Keratinocyte (primary cell): ENCODE results near the gene RANBP17. TPM values are rescaled to one million over a fixed set of nuclear protein-coding genes. Genes with fewer than 3 reads are reported as not detected.

Experiments used
- DNase-seq: peaks from one replicate; pipeline ENCODE4 v3.0.0-alpha.2; 2011; ENCODE audit warnings: low read depth, missing footprints, low spot score
- FAIRE-seq: peaks from 2 replicates; lab custom pipeline; 2011; peaks lifted over from hg19 to GRCh38; lab: Jason Lieb, UNC
- H2AFZ ChIP-seq: 2 replicates; pipeline ENCODE4 v1.6.0; 2012; ENCODE audit warnings: low read length, control low read depth, inconsistent platforms; ENCODE audit not compliant: control insufficient read depth
- H3K27ac ChIP-seq: 2 replicates; pipeline ENCODE4 v1.5.1; 2011; ENCODE audit warnings: low read length; ENCODE audit not compliant: control insufficient read depth, insufficient read depth
- H3K27me3 ChIP-seq: 3 replicates; pipeline ENCODE4 v1.6.0; 2011; ENCODE audit warnings: low read length; ENCODE audit not compliant: control insufficient read depth, insufficient read depth; ENCODE audit errors: extremely low read depth
- H3K36me3 ChIP-seq, 2 experiments: 2 replicates in 1 of 2; 3 replicates in 1 of 2; pipeline ENCODE4 v1.5.1; 2011; ENCODE audit warnings: low read length in 2 of 2, mild to moderate bottlenecking in 1 of 2; ENCODE audit not compliant: control insufficient read depth in 2 of 2, insufficient read depth in 2 of 2; ENCODE audit errors: extremely low read depth in 1 of 2
- H3K4me1 ChIP-seq: 3 replicates; pipeline ENCODE4 v1.5.1; 2011; ENCODE audit warnings: low read length; ENCODE audit not compliant: control insufficient read depth, insufficient read depth; ENCODE audit errors: extremely low read depth
- H3K4me2 ChIP-seq: 3 replicates; pipeline ENCODE4 v1.6.0; 2011; ENCODE audit warnings: low read depth, low read length; ENCODE audit not compliant: control insufficient read depth, insufficient read depth; ENCODE audit errors: extremely low read depth
- H3K4me3 ChIP-seq, 3 experiments: fragments of 200-600 bp in 1 of 3; sonication (generic) in 1 of 3; 2 replicates in 2 of 3; 3 replicates in 1 of 3; pipeline ENCODE4 v1.5.1; 2011 to 2016; ENCODE audit warnings: low read length in 3 of 3, mild to moderate bottlenecking in 3 of 3, control low read depth in 2 of 3, inconsistent platforms in 1 of 3, low read depth in 1 of 3, mixed read lengths in 1 of 3, mixed run types in 1 of 3, moderate library complexity in 1 of 3; ENCODE audit not compliant: control insufficient read depth in 2 of 3, insufficient read depth in 2 of 3; ENCODE audit errors: extremely low read depth in 1 of 3
- H3K79me2 ChIP-seq: 2 replicates; pipeline ENCODE4 v1.6.0; 2012; ENCODE audit warnings: low read length; ENCODE audit not compliant: control insufficient read depth, insufficient read depth
- H3K9ac ChIP-seq: 3 replicates; pipeline ENCODE4 v1.6.0; 2011; ENCODE audit warnings: low read length; ENCODE audit not compliant: control insufficient read depth, insufficient read depth; ENCODE audit errors: extremely low read depth
- H3K9me1 ChIP-seq: 3 replicates; pipeline ENCODE4 v1.6.0; 2011; ENCODE audit warnings: low read length; ENCODE audit not compliant: control insufficient read depth, insufficient read depth; ENCODE audit errors: extremely low read depth
- H3K9me3 ChIP-seq: 2 replicates; pipeline ENCODE4 v1.5.1; 2012; ENCODE audit warnings: low read depth, low read length; ENCODE audit not compliant: control insufficient read depth
- H4K20me1 ChIP-seq: 3 replicates; pipeline ENCODE4 v1.6.0; 2011; ENCODE audit warnings: low read length; ENCODE audit not compliant: control insufficient read depth, insufficient read depth; ENCODE audit errors: extremely low read depth
- CTCF ChIP-seq, 3 experiments: IDR thresholded peaks in 1 of 3; conservative IDR thresholded peaks in 1 of 3; optimal IDR thresholded peaks in 1 of 3; 2 replicates in 2 of 3; 3 replicates in 1 of 3; pipeline versions ENCODE3 to v1.5.1; 2011; ENCODE audit warnings: low read length in 3 of 3, mild to moderate bottlenecking in 3 of 3, moderate library complexity in 2 of 3, control low read depth in 1 of 3, inconsistent platforms in 1 of 3; ENCODE audit not compliant: insufficient read depth in 2 of 3; ENCODE audit errors: extremely low read depth in 1 of 3
- EZH2 ChIP-seq: IDR thresholded peaks from one replicate; pipeline ENCODE4 v1.6.1; 2012; ENCODE audit warnings: inconsistent platforms, mild to moderate bottlenecking, low read length, moderate library complexity
- dilution Hi-C: fragments of 300-500 bp; cut with MboI; formaldehyde crosslinking; loops from one replicate; pipeline ENCODE4 v1.7.0; 2020; ENCODE audit warnings: low sequenced_read_pairs; ENCODE audit not compliant: extremely low pct_ligation_motif_present
- polyA plus RNA-seq, 5 experiments: library from polyadenylated mRNA; depleted of rRNA in 3 of 5; stranded (reverse) in 3 of 5; stranded (forward) in 1 of 5; unstranded in 1 of 5; fragments of >200 nt; gene quantifications; 1 replicate in 1 of 5; 2 replicates in 3 of 5; 3 replicates in 1 of 5; pipeline versions ENCODE4 v1.2.1 to v1.2.3, GENCODE V29; 2011 to 2012; ENCODE audit warnings: missing spikeins in 2 of 5, low read depth in 1 of 5, low replicate concordance in 1 of 5

RANBP17 gene
- polyA plus RNA-seq, 1 donor (not counting 4 experiments of a cell fraction or from before 2014, with no cell fraction given), result 0.97 TPM

DNA sequence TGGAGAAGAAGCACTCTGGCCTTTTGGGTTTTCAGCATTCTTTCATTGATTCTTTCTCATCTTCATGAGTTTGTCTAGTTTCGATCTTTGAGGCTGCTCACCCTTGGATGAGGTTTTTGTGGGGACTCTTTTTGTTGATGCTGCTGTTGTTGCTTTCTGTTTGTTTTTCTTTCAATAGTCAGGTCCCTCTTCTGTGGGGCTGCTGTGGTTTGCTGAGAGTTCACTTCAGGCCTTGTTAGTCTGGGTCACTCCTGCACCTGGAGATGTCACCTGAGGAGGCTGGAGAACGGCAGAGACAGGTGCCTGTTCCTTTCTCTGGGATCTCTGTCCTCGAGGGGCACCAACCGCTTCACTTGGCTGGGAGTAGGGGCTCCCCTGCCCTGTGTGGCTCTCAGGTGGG is 14.0 kb downstream of the RANBP17 start:
- Histone ChIP-seq H3K9me3 (no peaks in the 10 kb centered on the region), H2AFZ (no peak overlapping the region), H3K9me1 (no peaks in the 10 kb centered on the region), H3K4me2 (no peak overlapping the region), H3K36me3 (no peaks in the 10 kb centered on the region), H3K4me1 (no peaks in the 10 kb centered on the region), H3K9ac (no peak overlapping the region), H3K27me3 (no peaks in the 10 kb centered on the region), H3K27ac (no peak overlapping the region), H3K79me2 (no peaks in the 10 kb centered on the region), H4K20me1 (no peaks in the 10 kb centered on the region), H3K4me3 (no peak overlapping the region)
- TF ChIP-seq EZH2 (no peak), CTCF (optimal IDR thresholded peaks at IDR 0.05 in 1 of 3, IDR thresholded peaks at IDR 0.05 in 1 of 3, conservative IDR thresholded peaks at IDR 0.05 in 1 of 3; ENCODE audit: extremely low read depth in 1 of 3, insufficient read depth in 2 of 3, low read length in 3 of 3) (no peak)
- dilution Hi-C loops, result no loop called here
- FAIRE-seq, result no peak
- DNase-seq, result no peak

GRCh38 chr5:170880084-170880483 is 18.3 kb downstream of the RANBP17 start:
- no peaks in the 10 kb centered on the region for H3K9me1 ChIP-seq
- no peaks in the 10 kb centered on the region for H3K36me3 ChIP-seq
- dilution Hi-C loops, result no loop called here
- H3K9me3 ChIP-seq, result no peaks in the 10 kb centered on the region
- H2AFZ ChIP-seq, result no peak overlapping the region
- TF ChIP-seq CTCF (optimal IDR thresholded peaks at IDR 0.05 in 1 of 3, IDR thresholded peaks at IDR 0.05 in 1 of 3, conservative IDR thresholded peaks at IDR 0.05 in 1 of 3; ENCODE audit: extremely low read depth in 1 of 3, insufficient read depth in 2 of 3, low read length in 3 of 3) (no peak), EZH2 (no peak)
- no peaks in the 10 kb centered on the region for H3K27me3 ChIP-seq
- no peak overlapping the region for H3K4me3 ChIP-seq
- DNase-seq (no peak), FAIRE-seq (no peak)
- no peaks in the 10 kb centered on the region for H4K20me1 ChIP-seq
- no peak overlapping the region for H3K27ac ChIP-seq
- no peak overlapping the region for H3K4me2 ChIP-seq
- H3K9ac ChIP-seq, result no peak overlapping the region
- no peaks in the 10 kb centered on the region for H3K79me2 ChIP-seq
- no peaks in the 10 kb centered on the region for H3K4me1 ChIP-seq
